Gastrocnemius medialis (tissue), 4 donors: ENCODE measurements around the gene PHACTR3.

Experiments used
- CTCF ChIP-seq, 5 experiments: fragments of 450-650 bp in 3 of 5; fragments of 200-600 bp in 2 of 5; sonication (generic) in 2 of 5; IDR thresholded peaks in 4 of 5; conservative IDR thresholded peaks in 1 of 5; 1 replicate in 4 of 5; 2 replicates in 1 of 5; pipeline ENCODE4 v1.5.1; 2016 to 2019; ENCODE audit warnings: antibody characterized with exemption in 5 of 5, mild to moderate bottlenecking in 3 of 5, moderate library complexity in 3 of 5
- POLR2A ChIP-seq, 2 donors: fragments of 450-650 bp; IDR thresholded peaks; one replicate each; pipeline ENCODE4 v1.6.1; 2017; ENCODE audit warnings: antibody characterized with exemption in 2 of 2, mild to moderate bottlenecking in 2 of 2, moderate library complexity in 2 of 2

DNA sequence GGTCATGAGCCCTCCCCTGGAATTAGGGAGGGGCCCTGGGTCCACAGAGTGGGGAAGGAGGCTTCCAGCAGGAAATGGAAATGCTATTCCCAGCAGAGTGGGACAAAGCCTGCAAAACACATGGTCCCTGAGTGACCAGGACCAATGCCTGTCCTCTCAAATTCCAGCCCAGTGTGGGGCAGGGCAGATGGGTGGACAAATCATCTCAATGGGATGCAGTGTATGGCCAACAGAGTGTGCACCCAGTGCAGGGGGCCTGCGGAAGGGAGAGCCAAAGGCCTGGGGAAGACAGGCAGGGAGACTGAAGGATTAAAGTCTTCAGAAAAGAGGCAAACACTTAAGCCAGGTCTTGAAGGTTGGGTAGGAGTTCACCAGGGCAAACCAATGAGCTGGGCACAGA lies 28.7 kb upstream of the PHACTR3 start:
- TF ChIP-seq CTCF (IDR thresholded peaks at IDR 0.05 in 4 of 5, conservative IDR thresholded peaks at IDR 0.05 in 1 of 5) (no peak), POLR2A (IDR thresholded peaks at IDR 0.05) (no peak)
